Neural cell (in vitro differentiated cells): ENCODE results near the gene HLF. TPM values are rescaled to one million over a fixed set of nuclear protein-coding genes. Genes with fewer than 3 reads are reported as not detected.

Experiments used
- H2AFZ ChIP-seq: fragments of 200-600, 300-800 bp; sonication (generic), shearing (Covaris generic); 2 replicates; pipeline ENCODE4 v1.6.0; 2014; ENCODE audit warnings: low read depth, mild to moderate bottlenecking, antibody characterized with exemption, low read length, moderate library complexity
- H3F3A ChIP-seq: fragments of 200-600 bp; shearing (Covaris generic); 2 replicates; pipeline ENCODE4 v1.6.1; 2016; ENCODE audit warnings: mild to moderate bottlenecking, moderate library complexity, mixed read lengths, antibody characterized with exemption, low read length; ENCODE audit not compliant: insufficient read depth, poor library complexity, severe bottlenecking
- H3K27ac ChIP-seq: fragments of 200-600, 300-800 bp; sonication (generic), shearing (Covaris generic); 2 replicates; pipeline ENCODE4 v1.5.1; 2014; ENCODE audit warnings: mild to moderate bottlenecking, low read length, moderate library complexity
- H3K27me3 ChIP-seq: fragments of 300-800, 200-600 bp; sonication (generic), shearing (Covaris generic); 2 replicates; pipeline ENCODE4 v1.6.0; 2014; ENCODE audit warnings: mild to moderate bottlenecking, low read depth, low read length, moderate library complexity; ENCODE audit not compliant: insufficient read depth
- H3K36me3 ChIP-seq: fragments of 300-800, 200-600 bp; sonication (generic), shearing (Covaris generic); 2 replicates; pipeline ENCODE4 v1.5.1; 2014; ENCODE audit warnings: mild to moderate bottlenecking, antibody characterized with exemption, low read length, moderate library complexity; ENCODE audit not compliant: insufficient read depth
- H3K4me2 ChIP-seq: fragments of 300-800, 200-600 bp; sonication (generic), shearing (Covaris generic); 2 replicates; pipeline ENCODE4 v1.6.0; 2014; ENCODE audit warnings: mild to moderate bottlenecking, low read length
- H3K4me3 ChIP-seq: fragments of 300-800, 200-600 bp; sonication (generic), shearing (Covaris generic); 2 replicates; pipeline ENCODE4 v1.5.1; 2014; ENCODE audit warnings: mild to moderate bottlenecking, low read length, moderate library complexity
- H3K79me2 ChIP-seq: fragments of 200-600 bp; shearing (Covaris generic); replicated peaks from 2 replicates; pipeline ENCODE4 v1.6.0; 2014; ENCODE audit warnings: mild to moderate bottlenecking, low read length, moderate library complexity; ENCODE audit not compliant: insufficient read depth
- H3K9ac ChIP-seq: fragments of 300-800, 200-600 bp; sonication (generic), shearing (Covaris generic); 2 replicates; pipeline ENCODE4 v1.6.1; 2016; ENCODE audit warnings: mild to moderate bottlenecking, low read length, mixed read lengths
- H3K9me2 ChIP-seq: fragments of 200-600 bp; shearing (Covaris generic); 2 replicates; pipeline ENCODE4 v1.6.1; 2016; ENCODE audit warnings: mild to moderate bottlenecking, low read length, mixed read lengths; ENCODE audit not compliant: insufficient read depth
- H3K9me3 ChIP-seq: fragments of 200-600, 300-800 bp; sonication (generic), shearing (Covaris generic); 2 replicates; pipeline ENCODE4 v1.6.1; 2016; ENCODE audit warnings: mild to moderate bottlenecking, mixed run types, low read length, moderate library complexity, mixed read lengths
- H4K20me1 ChIP-seq: fragments of 200-600 bp; shearing (Covaris generic); 2 replicates; pipeline ENCODE4 v1.6.1; 2016; ENCODE audit warnings: mild to moderate bottlenecking, mixed run types; ENCODE audit not compliant: insufficient read depth
- EP300 ChIP-seq: fragments of 450-650 bp; conservative IDR thresholded peaks from 2 replicates; pipeline ENCODE4 v1.6.1; 2014; ENCODE audit warnings: antibody characterized with exemption, mild to moderate bottlenecking, moderate library complexity; ENCODE audit not compliant: poor library complexity, severe bottlenecking
- EZH2 ChIP-seq: fragments of 200-600, 300-800 bp; shearing (Covaris generic), sonication (generic); IDR thresholded peaks from 2 replicates; pipeline ENCODE4 v1.6.1; 2014; ENCODE audit warnings: antibody characterized with exemption, low read length, borderline replicate concordance, mild to moderate bottlenecking; ENCODE audit not compliant: insufficient read depth, poor library complexity, severe bottlenecking
- MXI1 ChIP-seq: fragments of 450-650 bp; conservative IDR thresholded peaks from 2 replicates; pipeline ENCODE4 v1.6.1; 2014; ENCODE audit warnings: antibody characterized with exemption, mild to moderate bottlenecking; ENCODE audit not compliant: poor library complexity, severe bottlenecking
- POLR2AphosphoS5 ChIP-seq: IDR thresholded peaks from 2 replicates; pipeline ENCODE4 v1.6.1; 2012
- RAD21 ChIP-seq: fragments of 450-650 bp; conservative IDR thresholded peaks from 2 replicates; pipeline ENCODE4 v1.6.1; 2014; ENCODE audit warnings: antibody characterized with exemption, mild to moderate bottlenecking, moderate library complexity
- SMC3 ChIP-seq: fragments of 450-650 bp; conservative IDR thresholded peaks from 2 replicates; pipeline ENCODE4 v1.6.1; 2014; ENCODE audit warnings: antibody characterized with exemption, mild to moderate bottlenecking, moderate library complexity; ENCODE audit not compliant: poor library complexity
- TAF1 ChIP-seq: IDR thresholded peaks from 2 replicates; pipeline ENCODE4 v1.6.1; 2012; ENCODE audit warnings: low read depth
- polyA plus RNA-seq: library from polyadenylated mRNA; depleted of rRNA; stranded (reverse); fragments of >200 nt; gene quantifications from 2 replicates; pipeline ENCODE4 v1.2.3, GENCODE V29; 2014
- TF ChIP-seq, protein P1 (sequence below): IDR thresholded peaks from 2 replicates; pipeline ENCODE4 v1.6.1; 2012; ENCODE audit warnings: borderline replicate concordance
- TF ChIP-seq, protein P2 (sequence below): fragments of 450-650 bp; IDR thresholded peaks from 2 replicates; pipeline ENCODE4 v1.5.1; 2014; ENCODE audit warnings: antibody characterized with exemption, mild to moderate bottlenecking, moderate library complexity; ENCODE audit not compliant: poor library complexity, severe bottlenecking

Gene HLF
- polyA plus RNA-seq, 1 donor from 2014 or later: 0.71 TPM

DNA sequence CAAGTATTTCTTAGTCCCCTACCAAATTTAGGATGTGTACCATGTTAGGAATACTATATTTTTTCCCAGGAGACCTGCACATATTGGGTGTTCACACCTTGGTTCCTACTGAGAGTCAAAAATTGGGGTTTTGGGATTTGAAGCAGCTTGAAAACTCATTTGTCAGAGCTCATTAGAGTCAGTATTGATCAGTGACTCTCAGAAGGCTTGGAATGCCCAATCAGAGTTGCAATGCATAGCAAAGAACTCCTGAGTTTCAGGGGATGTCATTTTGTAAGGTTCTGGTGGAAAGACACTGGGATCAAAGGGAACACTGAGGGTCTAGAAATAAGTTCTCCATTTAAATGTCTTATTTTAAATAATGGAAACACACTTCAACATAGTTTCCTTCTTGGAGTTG, 5.1 kb downstream of the HLF start:
- Histone ChIP-seq H3K9me3 (no peaks in the 10 kb centered on the region), H3K9me2 (no peaks in the 10 kb centered on the region), H3F3A (no peaks in the 10 kb centered on the region), H2AFZ (no peak overlapping the region), H4K20me1 (no peaks in the 10 kb centered on the region), H3K36me3 (no peaks in the 10 kb centered on the region), H3K4me2 (no peak overlapping the region), H3K4me3 (no peak overlapping the region), H3K27ac (no peak overlapping the region), H3K9ac (no peak overlapping the region), H3K79me2 (no peaks in the 10 kb centered on the region), H3K27me3 (peaks cover 20% of the 10 kb centered on the region)
- TF ChIP-seq, protein P1, sequence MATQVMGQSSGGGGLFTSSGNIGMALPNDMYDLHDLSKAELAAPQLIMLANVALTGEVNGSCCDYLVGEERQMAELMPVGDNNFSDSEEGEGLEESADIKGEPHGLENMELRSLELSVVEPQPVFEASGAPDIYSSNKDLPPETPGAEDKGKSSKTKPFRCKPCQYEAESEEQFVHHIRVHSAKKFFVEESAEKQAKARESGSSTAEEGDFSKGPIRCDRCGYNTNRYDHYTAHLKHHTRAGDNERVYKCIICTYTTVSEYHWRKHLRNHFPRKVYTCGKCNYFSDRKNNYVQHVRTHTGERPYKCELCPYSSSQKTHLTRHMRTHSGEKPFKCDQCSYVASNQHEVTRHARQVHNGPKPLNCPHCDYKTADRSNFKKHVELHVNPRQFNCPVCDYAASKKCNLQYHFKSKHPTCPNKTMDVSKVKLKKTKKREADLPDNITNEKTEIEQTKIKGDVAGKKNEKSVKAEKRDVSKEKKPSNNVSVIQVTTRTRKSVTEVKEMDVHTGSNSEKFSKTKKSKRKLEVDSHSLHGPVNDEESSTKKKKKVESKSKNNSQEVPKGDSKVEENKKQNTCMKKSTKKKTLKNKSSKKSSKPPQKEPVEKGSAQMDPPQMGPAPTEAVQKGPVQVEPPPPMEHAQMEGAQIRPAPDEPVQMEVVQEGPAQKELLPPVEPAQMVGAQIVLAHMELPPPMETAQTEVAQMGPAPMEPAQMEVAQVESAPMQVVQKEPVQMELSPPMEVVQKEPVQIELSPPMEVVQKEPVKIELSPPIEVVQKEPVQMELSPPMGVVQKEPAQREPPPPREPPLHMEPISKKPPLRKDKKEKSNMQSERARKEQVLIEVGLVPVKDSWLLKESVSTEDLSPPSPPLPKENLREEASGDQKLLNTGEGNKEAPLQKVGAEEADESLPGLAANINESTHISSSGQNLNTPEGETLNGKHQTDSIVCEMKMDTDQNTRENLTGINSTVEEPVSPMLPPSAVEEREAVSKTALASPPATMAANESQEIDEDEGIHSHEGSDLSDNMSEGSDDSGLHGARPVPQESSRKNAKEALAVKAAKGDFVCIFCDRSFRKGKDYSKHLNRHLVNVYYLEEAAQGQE: no peak
- TF ChIP-seq TAF1 (no peak), EP300 (no peak), SMC3 (no peak)

DNA sequence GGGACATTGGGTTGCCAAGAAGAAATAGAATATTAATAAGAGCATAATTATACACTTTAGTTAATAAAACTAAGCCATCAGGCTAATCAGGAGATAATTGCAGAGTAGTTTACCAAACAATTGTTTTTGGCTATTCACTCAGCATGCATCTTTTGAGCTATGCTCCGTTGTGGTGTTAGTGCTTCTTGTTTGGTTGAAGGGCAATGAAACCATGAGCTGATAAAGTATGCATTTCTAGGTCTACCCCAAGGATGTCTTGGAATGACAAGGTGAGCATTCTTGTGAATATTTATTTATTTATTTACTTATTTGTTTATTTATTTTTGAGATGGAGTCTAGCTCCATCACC, 6.4 kb downstream of the HLF start:
- Histone ChIP-seq H3K4me3 (no peak overlapping the region), H3K27ac (no peak overlapping the region), H3K4me2 (no peak overlapping the region), H3K9me3 (no peaks in the 10 kb centered on the region), H3K9ac (no peak overlapping the region), H4K20me1 (no peaks in the 10 kb centered on the region), H2AFZ (no peak overlapping the region), H3K79me2 (no peaks in the 10 kb centered on the region), H3K36me3 (no peaks in the 10 kb centered on the region), H3K9me2 (no peaks in the 10 kb centered on the region), H3K27me3 (peaks cover 7% of the 10 kb centered on the region), H3F3A (no peaks in the 10 kb centered on the region)
- TF ChIP-seq EZH2: no peak
- TF ChIP-seq, protein P1: no peak
- no peak for TF ChIP-seq MXI1
- TF ChIP-seq EP300: no peak
- TF ChIP-seq, protein P2, sequence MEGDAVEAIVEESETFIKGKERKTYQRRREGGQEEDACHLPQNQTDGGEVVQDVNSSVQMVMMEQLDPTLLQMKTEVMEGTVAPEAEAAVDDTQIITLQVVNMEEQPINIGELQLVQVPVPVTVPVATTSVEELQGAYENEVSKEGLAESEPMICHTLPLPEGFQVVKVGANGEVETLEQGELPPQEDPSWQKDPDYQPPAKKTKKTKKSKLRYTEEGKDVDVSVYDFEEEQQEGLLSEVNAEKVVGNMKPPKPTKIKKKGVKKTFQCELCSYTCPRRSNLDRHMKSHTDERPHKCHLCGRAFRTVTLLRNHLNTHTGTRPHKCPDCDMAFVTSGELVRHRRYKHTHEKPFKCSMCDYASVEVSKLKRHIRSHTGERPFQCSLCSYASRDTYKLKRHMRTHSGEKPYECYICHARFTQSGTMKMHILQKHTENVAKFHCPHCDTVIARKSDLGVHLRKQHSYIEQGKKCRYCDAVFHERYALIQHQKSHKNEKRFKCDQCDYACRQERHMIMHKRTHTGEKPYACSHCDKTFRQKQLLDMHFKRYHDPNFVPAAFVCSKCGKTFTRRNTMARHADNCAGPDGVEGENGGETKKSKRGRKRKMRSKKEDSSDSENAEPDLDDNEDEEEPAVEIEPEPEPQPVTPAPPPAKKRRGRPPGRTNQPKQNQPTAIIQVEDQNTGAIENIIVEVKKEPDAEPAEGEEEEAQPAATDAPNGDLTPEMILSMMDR: no peak
- no peak for TF ChIP-seq TAF1
- no peak for TF ChIP-seq RAD21
- TF ChIP-seq SMC3: no peak
- no peak for TF ChIP-seq POLR2AphosphoS5
